ENCODE results near the gene NEU2. TPM values are rescaled to one million over a fixed set of nuclear protein-coding genes. Genes with fewer than 3 reads are reported as not detected.
"Not testable (repeated sequence)": the region's sequence is repeated elsewhere in the genome, so short reads cannot be mapped to it uniquely, and the experiment has no call there.

NEU2 gene
- total RNA-seq, 3 donors from 2014 or later (not counting 1 experiment from before 2014, with no cell fraction given) = not detected

DNA sequence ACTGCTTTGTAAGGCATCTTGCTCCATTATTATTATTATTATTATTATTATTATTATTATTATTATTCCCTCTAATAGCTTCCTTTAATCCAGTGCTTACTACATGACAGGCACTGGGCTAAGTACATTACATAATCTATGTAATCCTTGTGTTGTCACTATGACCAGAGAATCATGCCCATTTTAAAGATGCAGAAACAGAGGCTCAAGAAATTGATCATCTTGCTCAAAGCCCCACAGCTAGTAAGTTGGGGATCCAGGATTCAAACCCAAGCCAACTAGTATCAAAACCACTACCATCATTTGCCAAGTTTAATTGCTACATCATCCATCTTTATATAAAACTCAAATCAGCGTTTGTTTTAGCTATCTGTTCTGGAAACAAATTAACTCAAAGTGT is 18.8 kb upstream of the NEU2 start:
- H3K36me3 Mint-ChIP-seq = no peaks in the 10 kb centered on the region

GRCh38 chr2:233015019-233015645 is 17.3 kb upstream of the NEU2 start:
- WGBS (ENCODE audit: insufficient coverage) = 100% methylated on average over 1 of the region's 1 CpG
- Mint-ChIP-seq H3K27ac (no peak overlapping the region), H3K9me3 (peaks cover 0 to 3% of the 10 kb centered on the region in 2 donors), H3K4me3 (no peak overlapping the region), H3K36me3 (no peaks in the 10 kb centered on the region), H3K4me1 (no peaks in the 10 kb centered on the region), H3K27me3 (ENCODE audit: low read depth in 2 of 2) (no peaks in the 10 kb centered on the region)
- H3K4me1 ChIP-seq (ENCODE audit: control insufficient read depth, insufficient read depth, low read length) = no peaks in the 10 kb centered on the region
- no peak overlapping the region for H3K4me3 ChIP-seq (ENCODE audit: low read length)
- H3K27me3 ChIP-seq (ENCODE audit: control insufficient read depth, insufficient read depth, low read length) = no peaks in the 10 kb centered on the region
- intact Hi-C loops (cut with micrococcal nuclease) = no loop called here
- H3K36me3 ChIP-seq (ENCODE audit: control insufficient read depth, insufficient read depth, low read length) = no peaks in the 10 kb centered on the region
- no peak overlapping the region for H3K27ac ChIP-seq (ENCODE audit: low read length)
- no peak for ATAC-seq
- DNase-seq = no peak
- TF ChIP-seq, protein P1, sequence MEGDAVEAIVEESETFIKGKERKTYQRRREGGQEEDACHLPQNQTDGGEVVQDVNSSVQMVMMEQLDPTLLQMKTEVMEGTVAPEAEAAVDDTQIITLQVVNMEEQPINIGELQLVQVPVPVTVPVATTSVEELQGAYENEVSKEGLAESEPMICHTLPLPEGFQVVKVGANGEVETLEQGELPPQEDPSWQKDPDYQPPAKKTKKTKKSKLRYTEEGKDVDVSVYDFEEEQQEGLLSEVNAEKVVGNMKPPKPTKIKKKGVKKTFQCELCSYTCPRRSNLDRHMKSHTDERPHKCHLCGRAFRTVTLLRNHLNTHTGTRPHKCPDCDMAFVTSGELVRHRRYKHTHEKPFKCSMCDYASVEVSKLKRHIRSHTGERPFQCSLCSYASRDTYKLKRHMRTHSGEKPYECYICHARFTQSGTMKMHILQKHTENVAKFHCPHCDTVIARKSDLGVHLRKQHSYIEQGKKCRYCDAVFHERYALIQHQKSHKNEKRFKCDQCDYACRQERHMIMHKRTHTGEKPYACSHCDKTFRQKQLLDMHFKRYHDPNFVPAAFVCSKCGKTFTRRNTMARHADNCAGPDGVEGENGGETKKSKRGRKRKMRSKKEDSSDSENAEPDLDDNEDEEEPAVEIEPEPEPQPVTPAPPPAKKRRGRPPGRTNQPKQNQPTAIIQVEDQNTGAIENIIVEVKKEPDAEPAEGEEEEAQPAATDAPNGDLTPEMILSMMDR (IDR thresholded peaks at IDR 0.05) = no peak
- no peaks in the 10 kb centered on the region for H3K9me3 ChIP-seq (ENCODE audit: control insufficient read depth, insufficient read depth, low read length)

More for the DNA sequence above, 18.8 kb upstream of the NEU2 start:
- TF ChIP-seq, protein P1 (IDR thresholded peaks at IDR 0.05) = no peak
- no peaks in the 10 kb centered on the region for H3K27me3 ChIP-seq (ENCODE audit: control insufficient read depth, insufficient read depth, low read length)
- intact Hi-C loops (cut with micrococcal nuclease) = no loop called here
- no peak overlapping the region for H3K27ac ChIP-seq (ENCODE audit: low read length)
- no peaks in the 10 kb centered on the region for H3K4me1 Mint-ChIP-seq
- H3K9me3 Mint-ChIP-seq = peaks cover 0 to 3% of the 10 kb centered on the region in 2 donors
- H3K27ac Mint-ChIP-seq = no peak overlapping the region
- no peaks in the 10 kb centered on the region for H3K27me3 Mint-ChIP-seq (ENCODE audit: low read depth in 2 of 2)
- H3K9me3 ChIP-seq (ENCODE audit: control insufficient read depth, insufficient read depth, low read length) = no peaks in the 10 kb centered on the region
- no peaks in the 10 kb centered on the region for H3K4me1 ChIP-seq (ENCODE audit: control insufficient read depth, insufficient read depth, low read length)
- no peak overlapping the region for H3K4me3 ChIP-seq (ENCODE audit: low read length)
- DNase-seq (no peak), ATAC-seq (no peak)
- 100% methylated on average over 1 of the region's 1 CpG for WGBS (ENCODE audit: insufficient coverage)
- H3K36me3 ChIP-seq (ENCODE audit: control insufficient read depth, insufficient read depth, low read length) = no peaks in the 10 kb centered on the region
- no peak overlapping the region for H3K4me3 Mint-ChIP-seq

DNA sequence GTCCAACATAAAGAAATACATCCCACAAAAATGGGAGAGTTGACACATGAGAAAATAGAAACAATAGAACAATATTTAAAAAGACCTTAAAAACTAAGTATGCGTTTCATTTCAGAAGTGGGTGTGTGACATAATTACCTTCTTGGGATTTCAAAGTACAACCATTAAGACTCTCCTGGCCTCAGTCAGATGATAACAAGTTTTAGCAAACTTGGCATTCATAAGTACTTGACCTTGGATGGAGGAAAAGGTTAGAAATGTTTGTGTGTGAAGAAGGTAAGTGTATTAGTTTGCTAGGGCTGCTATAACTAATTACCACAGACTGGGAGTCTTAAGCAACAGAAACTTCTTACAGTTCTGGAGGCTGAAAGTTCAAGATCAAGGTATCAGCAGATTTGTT is 14.5 kb upstream of the NEU2 start:
- Histone ChIP-seq H3K4me3 (ENCODE audit: low read length) (no peak overlapping the region), H3K27me3 (ENCODE audit: control insufficient read depth, insufficient read depth, low read length) (no peaks in the 10 kb centered on the region), H3K36me3 (ENCODE audit: control insufficient read depth, insufficient read depth, low read length) (no peaks in the 10 kb centered on the region), H3K9me3 (ENCODE audit: control insufficient read depth, insufficient read depth, low read length) (no peaks in the 10 kb centered on the region), H3K4me1 (ENCODE audit: control insufficient read depth, insufficient read depth, low read length) (no peaks in the 10 kb centered on the region), H3K27ac (ENCODE audit: low read length) (no peak overlapping the region)
- intact Hi-C loops (cut with micrococcal nuclease) = no loop called here
- H3K27ac Mint-ChIP-seq = no peak overlapping the region
- DNase-seq = no peak
- no peaks in the 10 kb centered on the region for H3K27me3 Mint-ChIP-seq (ENCODE audit: low read depth in 2 of 2)
- H3K36me3 Mint-ChIP-seq = no peaks in the 10 kb centered on the region
- ATAC-seq = no peak
- TF ChIP-seq, protein P1 (IDR thresholded peaks at IDR 0.05) = no peak
- H3K9me3 Mint-ChIP-seq = peaks cover 0 to 3% of the 10 kb centered on the region in 2 donors
- H3K4me3 Mint-ChIP-seq = no peak overlapping the region
- WGBS (ENCODE audit: insufficient coverage) = 100% methylated on average over 1 of the region's 1 CpG
- H3K4me1 Mint-ChIP-seq = no peaks in the 10 kb centered on the region

DNA sequence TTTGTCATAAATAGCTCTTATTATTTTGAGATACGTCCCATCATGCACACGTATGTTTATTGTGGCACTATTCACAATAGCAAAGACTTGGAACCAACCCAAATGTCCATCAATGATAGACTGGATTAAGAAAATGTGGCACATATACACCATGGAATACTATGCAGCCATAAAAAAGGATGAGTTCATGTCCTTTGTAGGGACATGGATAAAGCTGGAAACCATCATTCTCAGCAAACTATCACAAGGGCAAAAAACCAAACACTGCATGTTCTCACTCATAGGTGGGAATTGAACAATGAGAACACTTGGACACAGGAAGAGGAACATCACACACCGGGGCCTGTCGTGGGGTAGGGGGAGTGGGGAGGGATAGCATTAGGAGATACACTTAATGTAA is 12.9 kb upstream of the NEU2 start:
- H3K27ac ChIP-seq (ENCODE audit: low read length) = not testable (repeated sequence)
- no CpG with 5 or more reads among the region's 4 CpGs for WGBS (ENCODE audit: insufficient coverage)

More for the DNA sequence above, 12.9 kb upstream of the NEU2 start:
- intact Hi-C loops (cut with micrococcal nuclease) = loop anchor here (10.0 kb wide), 1 partner anchor 415 kb away; no protein-coding TSS in a partner anchor
- not testable (repeated sequence) for H3K4me3 ChIP-seq (ENCODE audit: low read length); H3K9me3 ChIP-seq (ENCODE audit: control insufficient read depth, insufficient read depth, low read length); H3K4me1 ChIP-seq (ENCODE audit: control insufficient read depth, insufficient read depth, low read length); ATAC-seq; H3K36me3 Mint-ChIP-seq; H3K9me3 Mint-ChIP-seq; H3K27me3 Mint-ChIP-seq (ENCODE audit: low read depth in 2 of 2); DNase-seq; H3K27me3 ChIP-seq (ENCODE audit: control insufficient read depth, insufficient read depth, low read length); H3K4me3 Mint-ChIP-seq; H3K4me1 Mint-ChIP-seq; H3K36me3 ChIP-seq (ENCODE audit: control insufficient read depth, insufficient read depth, low read length); H3K27ac Mint-ChIP-seq
